22Rv1 (cell line): Measurements from ENCODE around the gene RIC8A.

Source experiments
- ZFX ChIP-seq: fragments of 450-650 bp; IDR thresholded peaks from 2 replicates; pipeline ENCODE4 v1.6.1; 2017; ENCODE audit warnings: antibody characterized with exemption, borderline replicate concordance
- TF ChIP-seq, protein P1 (sequence below): fragments of 450-650 bp; IDR thresholded peaks from 2 replicates; pipeline ENCODE4 v1.5.1; 2017; ENCODE audit warnings: mild to moderate bottlenecking

DNA sequence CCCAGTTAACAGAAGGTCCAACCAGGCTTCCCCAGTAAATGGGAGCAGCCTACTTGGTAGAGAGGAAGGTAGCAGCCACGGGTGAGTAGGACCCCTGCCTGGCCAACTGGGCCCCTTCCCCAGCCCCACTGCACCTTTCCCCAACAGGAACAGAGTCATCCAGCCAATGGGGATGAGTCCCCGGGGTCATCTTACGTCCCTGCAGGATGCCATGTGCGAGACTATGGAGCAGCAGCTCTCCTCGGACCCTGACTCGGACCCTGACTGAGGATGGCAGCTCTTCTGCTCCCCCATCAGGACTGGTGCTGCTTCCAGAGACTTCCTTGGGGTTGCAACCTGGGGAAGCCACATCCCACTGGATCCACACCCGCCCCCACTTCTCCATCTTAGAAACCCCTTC, 6.6 kb downstream of the RIC8A start:
- TF ChIP-seq, protein P1, sequence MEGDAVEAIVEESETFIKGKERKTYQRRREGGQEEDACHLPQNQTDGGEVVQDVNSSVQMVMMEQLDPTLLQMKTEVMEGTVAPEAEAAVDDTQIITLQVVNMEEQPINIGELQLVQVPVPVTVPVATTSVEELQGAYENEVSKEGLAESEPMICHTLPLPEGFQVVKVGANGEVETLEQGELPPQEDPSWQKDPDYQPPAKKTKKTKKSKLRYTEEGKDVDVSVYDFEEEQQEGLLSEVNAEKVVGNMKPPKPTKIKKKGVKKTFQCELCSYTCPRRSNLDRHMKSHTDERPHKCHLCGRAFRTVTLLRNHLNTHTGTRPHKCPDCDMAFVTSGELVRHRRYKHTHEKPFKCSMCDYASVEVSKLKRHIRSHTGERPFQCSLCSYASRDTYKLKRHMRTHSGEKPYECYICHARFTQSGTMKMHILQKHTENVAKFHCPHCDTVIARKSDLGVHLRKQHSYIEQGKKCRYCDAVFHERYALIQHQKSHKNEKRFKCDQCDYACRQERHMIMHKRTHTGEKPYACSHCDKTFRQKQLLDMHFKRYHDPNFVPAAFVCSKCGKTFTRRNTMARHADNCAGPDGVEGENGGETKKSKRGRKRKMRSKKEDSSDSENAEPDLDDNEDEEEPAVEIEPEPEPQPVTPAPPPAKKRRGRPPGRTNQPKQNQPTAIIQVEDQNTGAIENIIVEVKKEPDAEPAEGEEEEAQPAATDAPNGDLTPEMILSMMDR: no peak
- no peak for TF ChIP-seq ZFX
